ENCODE measurements around the gene GCFC2. TPM values are rescaled to one million over a fixed set of nuclear protein-coding genes. Genes with fewer than 3 reads are reported as not detected.

The GCFC2 gene
- total and polyA plus RNA-seq, 9 donors, result 15.8 to 40.5 (median 24.5) TPM

GRCh38 chr2:75621228-75621627, 89.5 kb downstream of the GCFC2 start:
- TF ChIP-seq EP300 (IDR thresholded peaks at IDR 0.05) (no peak), POLR2A (IDR thresholded peaks at IDR 0.05) (no peak), CTCF (IDR thresholded peaks at IDR 0.05) (no peak)
- Histone ChIP-seq H3K27ac (no peak overlapping the region), H3K9me3 (no peaks in the 10 kb centered on the region), H3K4me3 (no peak overlapping the region), H3K36me3 (no peaks in the 10 kb centered on the region), H3K27me3 (no peaks in the 10 kb centered on the region), H3K4me1 (ENCODE audit: insufficient read depth) (no peaks in the 10 kb centered on the region)
- intact Hi-C loops (cut with DNase I), result no loop called here
- no peak for DNase-seq
- WGBS, 3 donors, result 87 to 91% (median 87%) methylated on average over 4 of the region's 4 CpGs

- no peak for TF ChIP-seq CTCF (IDR thresholded peaks at IDR 0.05)
- no peak for TF ChIP-seq POLR2A (IDR thresholded peaks at IDR 0.05)
- no peak for TF ChIP-seq EP300 (IDR thresholded peaks at IDR 0.05)
- 77 to 85% (median 80%) methylated on average over 4 of the region's 4 CpGs for WGBS, 3 donors
- intact Hi-C loops (cut with DNase I), result no loop called here
- Histone ChIP-seq H3K4me1 (ENCODE audit: insufficient read depth) (no peaks in the 10 kb centered on the region), H3K9me3 (no peaks in the 10 kb centered on the region), H3K27ac (no peak overlapping the region), H3K4me3 (no peak overlapping the region), H3K36me3 (no peaks in the 10 kb centered on the region), H3K27me3 (no peaks in the 10 kb centered on the region)
- no peak for DNase-seq
Observed at GRCh38 chr2:75619956-75620740, 90.6 kb downstream of the GCFC2 start.

- no peak overlapping the region for H3K27ac ChIP-seq
- WGBS, 3 donors, result 96 to 99% (median 97%) methylated on average over 3 of the region's 3 CpGs
- TF ChIP-seq EP300 (IDR thresholded peaks at IDR 0.05) (no peak), POLR2A (IDR thresholded peaks at IDR 0.05) (no peak), CTCF (IDR thresholded peaks at IDR 0.05) (no peak)
- no peaks in the 10 kb centered on the region for H3K36me3 ChIP-seq
- no peak for DNase-seq
- no peak overlapping the region for H3K4me3 ChIP-seq
- intact Hi-C loops (cut with DNase I), result no loop called here
- H3K4me1 ChIP-seq (ENCODE audit: insufficient read depth), result no peaks in the 10 kb centered on the region
- H3K27me3 ChIP-seq, result no peaks in the 10 kb centered on the region
- no peaks in the 10 kb centered on the region for H3K9me3 ChIP-seq
Observed at GRCh38 chr2:75616933-75617332, 93.8 kb downstream of the GCFC2 start.

- H3K36me3 ChIP-seq, result no peaks in the 10 kb centered on the region
- TF ChIP-seq EP300 (IDR thresholded peaks at IDR 0.05) (no peak), POLR2A (IDR thresholded peaks at IDR 0.05) (no peak), CTCF (IDR thresholded peaks at IDR 0.05) (no peak)
- no peaks in the 10 kb centered on the region for H3K4me1 ChIP-seq (ENCODE audit: insufficient read depth)
- no peak overlapping the region for H3K4me3 ChIP-seq
- no peak overlapping the region for H3K27ac ChIP-seq
- no peak for DNase-seq
- H3K27me3 ChIP-seq, result no peaks in the 10 kb centered on the region
- intact Hi-C loops (cut with DNase I), result no loop called here
- WGBS, 3 donors, result 92 to 95% (median 95%) methylated on average over 4 of the region's 4 CpGs
- H3K9me3 ChIP-seq, result no peaks in the 10 kb centered on the region
Observed at GRCh38 chr2:75616406-75616805, 94.3 kb downstream of the GCFC2 start.
